Thoracic aorta (tissue), 2 donors: ENCODE data around the gene BCL7B. TPM values are rescaled to one million over a fixed set of nuclear protein-coding genes. Genes with fewer than 3 reads are reported as not detected.

ENCODE experiments used
- ATAC-seq: fragments of 150-250 bp; one replicate; pipeline ENCODE4 v1.8.0; 2017; ENCODE audit warnings: low read depth; ENCODE audit not compliant: insufficient number of reproducible peaks, low FRiP score
- DNase-seq: peaks from one replicate; pipeline ENCODE4 v3.0.0-alpha.2; 2020; ENCODE audit warnings: low spot score
- H3K27ac ChIP-seq, 2 donors: fragments of 200-600 bp; sonication (generic); 1 replicate in 1 of 2; 2 replicates in 1 of 2; pipeline ENCODE4 v1.5.1; 2016; ENCODE audit warnings: mild to moderate bottlenecking in 2 of 2, moderate library complexity in 2 of 2
- H3K27me3 ChIP-seq: fragments of 200-600 bp; sonication (generic); replicated peaks from 2 replicates; pipeline ENCODE4 v1.6.0; 2016; ENCODE audit warnings: mild to moderate bottlenecking; ENCODE audit not compliant: insufficient read depth
- H3K36me3 ChIP-seq: fragments of 200-600 bp; sonication (generic); one replicate; pipeline ENCODE4 v1.5.1; 2016
- H3K4me1 ChIP-seq, 2 donors: fragments of 200-600 bp; sonication (generic); 1 replicate in 1 of 2; 2 replicates in 1 of 2; pipeline versions ENCODE4 v1.5.1 to v1.6.0; 2016; ENCODE audit warnings: low read depth in 2 of 2, mild to moderate bottlenecking in 1 of 2; ENCODE audit not compliant: control insufficient read depth in 1 of 2
- H3K4me3 ChIP-seq: fragments of 200-600 bp; sonication (generic); 2 replicates; pipeline ENCODE4 v1.5.1; 2016; ENCODE audit warnings: mild to moderate bottlenecking
- H3K9me3 ChIP-seq: fragments of 200-600 bp; sonication (generic); 2 replicates; pipeline ENCODE4 v1.5.1; 2016
- total RNA-seq, 2 donors: library from RNA; depleted of rRNA; stranded (reverse); fragments of >200 nt; gene quantifications; one replicate each; pipeline versions ENCODE4 v1.1.0 to v1.2.3, GENCODE V29; 2016
- TF ChIP-seq, protein P1 (sequence below): fragments of 200-600 bp; sonication (generic); IDR thresholded peaks from one replicate; pipeline ENCODE4 v1.5.1; 2019; ENCODE audit warnings: antibody characterized with exemption

BCL7B gene
- total RNA-seq, 2 donors from 2014 or later: 99.8 to 129 TPM

DNA sequence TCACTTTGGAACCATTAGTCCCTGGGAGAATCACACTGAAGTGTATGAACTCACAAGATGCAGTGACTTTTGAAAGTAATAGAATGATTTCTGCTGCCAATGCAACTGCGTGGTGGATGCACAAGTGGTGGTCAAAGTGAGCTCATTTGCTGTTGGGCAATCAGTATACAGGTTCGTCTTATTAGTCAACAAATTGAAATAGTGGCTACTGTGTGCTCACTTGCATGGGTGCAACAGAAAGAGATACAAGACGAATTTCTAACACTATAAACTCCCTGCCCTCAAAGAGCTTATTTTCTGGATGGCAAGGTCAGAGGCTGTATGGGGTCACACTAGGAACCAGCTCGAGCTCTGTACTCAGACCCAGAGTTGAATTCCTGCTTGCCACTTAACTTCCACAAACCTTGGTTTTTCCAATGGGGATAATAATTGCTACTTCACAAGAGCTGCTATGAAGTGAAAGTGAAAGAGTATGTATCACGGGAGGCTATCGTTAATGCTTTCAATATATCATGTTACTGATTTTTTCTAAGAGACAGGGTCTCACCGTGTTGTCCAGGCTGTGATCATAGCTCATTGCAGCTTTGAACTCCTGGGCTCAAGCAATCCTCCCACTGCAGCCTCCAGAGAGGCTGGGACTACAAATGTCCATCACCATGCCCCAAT is 8.3 kb upstream of the BCL7B start:
- H3K4me1 ChIP-seq: no peaks in the 10 kb centered on the region
- no peaks in the 10 kb centered on the region for H3K27me3 ChIP-seq
- no peak for ATAC-seq
- no peak for DNase-seq
- TF ChIP-seq, protein P1, sequence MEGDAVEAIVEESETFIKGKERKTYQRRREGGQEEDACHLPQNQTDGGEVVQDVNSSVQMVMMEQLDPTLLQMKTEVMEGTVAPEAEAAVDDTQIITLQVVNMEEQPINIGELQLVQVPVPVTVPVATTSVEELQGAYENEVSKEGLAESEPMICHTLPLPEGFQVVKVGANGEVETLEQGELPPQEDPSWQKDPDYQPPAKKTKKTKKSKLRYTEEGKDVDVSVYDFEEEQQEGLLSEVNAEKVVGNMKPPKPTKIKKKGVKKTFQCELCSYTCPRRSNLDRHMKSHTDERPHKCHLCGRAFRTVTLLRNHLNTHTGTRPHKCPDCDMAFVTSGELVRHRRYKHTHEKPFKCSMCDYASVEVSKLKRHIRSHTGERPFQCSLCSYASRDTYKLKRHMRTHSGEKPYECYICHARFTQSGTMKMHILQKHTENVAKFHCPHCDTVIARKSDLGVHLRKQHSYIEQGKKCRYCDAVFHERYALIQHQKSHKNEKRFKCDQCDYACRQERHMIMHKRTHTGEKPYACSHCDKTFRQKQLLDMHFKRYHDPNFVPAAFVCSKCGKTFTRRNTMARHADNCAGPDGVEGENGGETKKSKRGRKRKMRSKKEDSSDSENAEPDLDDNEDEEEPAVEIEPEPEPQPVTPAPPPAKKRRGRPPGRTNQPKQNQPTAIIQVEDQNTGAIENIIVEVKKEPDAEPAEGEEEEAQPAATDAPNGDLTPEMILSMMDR: no peak
- H3K36me3 ChIP-seq: peaks cover 15% of the 10 kb centered on the region
- H3K9me3 ChIP-seq: no peaks in the 10 kb centered on the region
- H3K4me3 ChIP-seq: peak overlapping the region; percentile 30
- no peak overlapping the region for H3K27ac ChIP-seq

DNA sequence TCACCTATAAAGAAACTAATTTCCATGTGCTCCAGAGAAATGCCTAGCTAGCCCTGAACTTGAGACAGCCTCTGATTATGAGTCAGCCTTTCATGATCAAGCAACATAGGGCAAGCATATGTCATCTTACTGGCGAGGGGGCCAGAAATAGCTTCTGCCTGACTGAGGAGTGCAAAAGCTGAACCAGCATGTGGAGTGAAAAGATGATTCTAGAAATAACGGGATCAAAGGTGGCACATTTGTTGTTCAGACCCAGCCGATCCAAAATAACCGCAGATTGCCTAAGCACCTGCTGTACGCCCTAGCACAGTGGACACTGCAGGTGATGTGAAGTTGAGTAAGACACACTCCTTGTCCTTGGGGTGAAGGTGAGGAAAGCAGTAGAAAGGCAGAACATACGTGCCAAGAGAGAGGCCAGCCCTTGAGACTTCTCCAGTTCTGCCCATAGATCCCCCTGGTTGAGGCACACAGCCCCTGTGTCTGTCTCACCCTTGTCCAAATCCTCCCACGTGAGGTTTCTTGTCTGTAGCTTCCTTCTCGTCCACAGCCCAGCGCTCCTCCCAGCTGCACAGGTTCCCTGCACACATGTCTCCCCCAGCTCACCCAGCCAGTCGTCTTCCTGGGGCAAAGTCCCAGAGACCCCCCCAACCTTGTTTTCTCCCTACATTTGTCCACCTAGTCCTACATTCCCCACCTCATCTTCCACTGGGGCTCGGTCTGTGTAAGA is 2.8 kb upstream of the BCL7B start:
- no peak for ATAC-seq
- H3K4me1 ChIP-seq: peaks cover 15 to 17% of the 10 kb centered on the region in 2 donors
- DNase-seq: no peak
- TF ChIP-seq, protein P1: no peak
- no peaks in the 10 kb centered on the region for H3K27me3 ChIP-seq
- no peaks in the 10 kb centered on the region for H3K36me3 ChIP-seq
- no peak overlapping the region for H3K27ac ChIP-seq
- H3K4me3 ChIP-seq: no peak overlapping the region
- no peaks in the 10 kb centered on the region for H3K9me3 ChIP-seq

DNA sequence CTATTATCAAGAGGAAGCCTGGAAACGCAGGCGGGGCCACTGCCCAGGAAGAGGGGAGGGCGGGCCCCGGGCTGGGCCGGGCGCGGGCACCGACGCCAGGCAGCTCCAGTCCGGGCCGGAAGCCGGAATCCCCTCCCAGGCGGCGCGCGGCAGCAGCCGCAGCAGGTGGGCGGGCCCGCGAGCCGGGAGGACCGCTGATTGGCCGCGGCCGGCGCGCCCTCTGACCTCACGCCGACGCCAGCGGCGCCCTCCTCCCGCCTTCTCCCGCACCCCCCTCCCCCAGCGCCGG is 438 bp downstream of the BCL7B start:
- ATAC-seq (peak; percentile 96), DNase-seq (peak; percentile 75)
- no peaks in the 10 kb centered on the region for H3K27me3 ChIP-seq
- TF ChIP-seq, protein P1: no peak
- peak overlapping the region; percentile 84 for H3K4me3 ChIP-seq
- H3K27ac ChIP-seq: peak overlapping the region; percentile 99
- H3K9me3 ChIP-seq: no peaks in the 10 kb centered on the region
- peaks cover 19% of the 10 kb centered on the region in 2 donors for H3K4me1 ChIP-seq
- H3K36me3 ChIP-seq: peaks cover 5% of the 10 kb centered on the region

DNA sequence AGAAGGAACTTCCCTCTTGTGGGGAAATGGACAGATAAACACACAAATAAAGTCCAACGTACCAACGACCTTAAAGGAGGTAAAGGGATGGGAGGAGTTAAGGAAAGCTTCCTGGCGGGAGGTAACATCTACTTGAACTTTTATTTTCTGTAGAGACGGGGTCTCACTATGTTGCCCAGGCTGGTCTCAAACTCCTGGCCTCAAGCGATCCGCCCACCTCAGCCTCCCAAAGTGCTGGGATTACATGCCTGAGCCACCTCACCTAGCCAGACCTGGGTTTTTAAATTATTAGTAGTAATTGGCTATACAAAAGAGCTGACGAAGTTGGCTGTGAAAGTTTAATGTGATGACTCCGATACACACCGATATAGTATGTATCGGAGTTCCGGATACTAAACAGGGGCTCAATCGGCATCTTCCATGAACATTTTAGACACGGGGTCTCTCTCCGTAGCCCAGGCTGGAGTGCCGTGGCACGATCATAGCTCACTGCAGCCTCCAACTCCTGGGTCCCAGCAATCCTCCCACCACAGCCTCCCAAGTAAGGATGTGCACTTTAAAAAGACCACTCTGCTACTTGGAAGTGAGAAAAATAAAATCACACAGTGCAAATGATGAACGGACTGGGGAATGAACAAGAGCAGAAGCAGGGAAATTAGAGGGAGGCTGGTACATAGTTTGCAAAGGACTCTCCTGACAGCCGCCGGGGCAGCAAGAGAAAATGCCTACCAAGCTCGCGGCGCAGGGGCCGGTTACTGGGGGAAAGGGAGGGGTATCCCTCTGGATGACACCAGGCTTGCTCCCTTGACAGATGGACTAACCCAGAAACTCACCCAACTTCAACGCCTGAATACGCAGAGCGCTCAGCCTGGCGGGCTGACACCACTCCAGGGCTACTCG is 1.0 kb downstream of the BCL7B start:
- Histone ChIP-seq H3K27ac (peak overlapping the region; percentile 99), H3K4me3 (peak overlapping the region; percentile 84), H3K9me3 (no peaks in the 10 kb centered on the region), H3K4me1 (peaks cover 19% of the 10 kb centered on the region in 2 donors), H3K36me3 (peaks cover 11% of the 10 kb centered on the region), H3K27me3 (no peaks in the 10 kb centered on the region)
- TF ChIP-seq, protein P1: no peak
- DNase-seq: no peak
- ATAC-seq: no peak
